ENCODE measurements around the gene FOXA3.

GRCh38 chr19:45919678-45920077 is 55.6 kb downstream of the FOXA3 start:
- TF ChIP-seq EZH2phosphoT487 (IDR thresholded peaks at IDR 0.05; ENCODE audit: borderline replicate concordance, low read depth, low read length) (no peak), CTCF (conservative IDR thresholded peaks at IDR 0.05; ENCODE audit: low read length) (no peak)

Data from OCI-LY7 (cell line).